HG02642 (cell line): ENCODE data around the gene BPIFA1.

Experiments
- ATAC-seq: cut with Tn5 transposase; IDR thresholded peaks from one replicate; pipeline ENCODE4 v1.9.1; 2021; ENCODE audit warnings: mild to moderate bottlenecking; ENCODE audit not compliant: unreplicated experiment, poor library complexity

Gene BPIFA1

GRCh38 chr20:33239979-33240736 lies 4.4 kb downstream of the BPIFA1 start:
- no peak for ATAC-seq

- no peak for ATAC-seq
These were observed 5.1 kb downstream of the BPIFA1 start for GRCh38 chr20:33240923-33241322.

- ATAC-seq = no peak
These were observed 6.7 kb downstream of the BPIFA1 start for GRCh38 chr20:33242319-33243100.

- no peak for ATAC-seq
These were observed 10.3 kb downstream of the BPIFA1 start for GRCh38 chr20:33246077-33246476.

GRCh38 chr20:33249456-33249855 lies 13.7 kb downstream of the BPIFA1 start:
- no peak for ATAC-seq

- ATAC-seq = no peak
These were observed 14.9 kb downstream of the BPIFA1 start for GRCh38 chr20:33250666-33251065.

GRCh38 chr20:33251496-33251895 lies 15.7 kb downstream of the BPIFA1 start:
- ATAC-seq = no peak

- no peak for ATAC-seq
These were observed 16.7 kb downstream of the BPIFA1 start for GRCh38 chr20:33252460-33252859.

GRCh38 chr20:33255005-33255404 lies 19.2 kb downstream of the BPIFA1 start:
- ATAC-seq = no peak

- no peak for ATAC-seq
These were observed 21.4 kb downstream of the BPIFA1 start for GRCh38 chr20:33257237-33257636.

GRCh38 chr20:33259371-33259770 lies 23.6 kb downstream of the BPIFA1 start:
- no peak for ATAC-seq

GRCh38 chr20:33261465-33261864 lies 25.7 kb downstream of the BPIFA1 start:
- no peak for ATAC-seq

- no peak for ATAC-seq
These were observed 26.9 kb downstream of the BPIFA1 start for GRCh38 chr20:33262658-33263065.

- ATAC-seq = no peak
These were observed 28.0 kb downstream of the BPIFA1 start for GRCh38 chr20:33263784-33264183.

GRCh38 chr20:33267701-33268100 lies 31.9 kb downstream of the BPIFA1 start:
- ATAC-seq = no peak

- no peak for ATAC-seq
These were observed 36.5 kb downstream of the BPIFA1 start for GRCh38 chr20:33272155-33272873.

GRCh38 chr20:33273117-33273851 lies 37.5 kb downstream of the BPIFA1 start:
- ATAC-seq = no peak

- ATAC-seq = no peak
These were observed 39.4 kb downstream of the BPIFA1 start for GRCh38 chr20:33275215-33275614.

- ATAC-seq = no peak
These were observed 40.1 kb downstream of the BPIFA1 start for GRCh38 chr20:33275871-33276270.
